Fibroblast of the aortic adventitia (primary cell): ENCODE measurements around the gene ARHGEF37. TPM values are rescaled to one million over a fixed set of nuclear protein-coding genes. Genes with fewer than 3 reads are reported as not detected.

Experiments used
- DNase-seq: peaks from one replicate; pipeline ENCODE4 v3.0.0-alpha.2; 2010; ENCODE audit warnings: low read depth
- H3K4me3 ChIP-seq: 2 replicates; pipeline ENCODE4 v1.5.1; 2011; ENCODE audit warnings: low read depth, mild to moderate bottlenecking, control low read depth, low read length, moderate library complexity
- total RNA-seq: library from RNA; depleted of rRNA; stranded (reverse); fragments of >200 nt; gene quantifications from 2 replicates; pipeline ENCODE4 v1.2.3, GENCODE V29; 2012; ENCODE audit warnings: low replicate concordance
- TF ChIP-seq, protein P1 (sequence below): IDR thresholded peaks from 2 replicates; pipeline ENCODE4 v1.5.1; 2011; ENCODE audit warnings: mild to moderate bottlenecking, low read length, control low read depth, inconsistent platforms; ENCODE audit not compliant: insufficient read depth

ARHGEF37 gene
- total RNA-seq, 1 donor = 2.7 TPM

DNA sequence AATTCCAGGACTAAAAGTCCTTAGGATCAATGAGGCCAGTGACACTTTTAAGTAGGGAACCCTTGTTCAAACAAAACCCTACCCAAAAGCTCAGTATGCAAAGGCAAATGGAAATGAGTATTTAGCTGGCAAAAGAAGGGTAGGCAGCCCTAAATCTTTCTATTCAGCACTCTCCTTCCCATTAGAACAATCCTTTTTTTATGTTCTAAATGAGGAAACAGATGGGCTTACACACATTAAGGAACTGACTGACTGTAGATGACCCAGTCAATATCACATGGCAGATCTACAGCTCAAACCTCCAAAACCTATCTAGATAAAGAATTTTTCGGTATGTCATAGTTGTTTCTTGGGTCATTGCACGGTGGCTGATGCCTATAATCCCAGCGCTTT, 37.3 kb upstream of the ARHGEF37 start:
- no peak for DNase-seq
- H3K4me3 ChIP-seq = no peak overlapping the region
- TF ChIP-seq, protein P1, sequence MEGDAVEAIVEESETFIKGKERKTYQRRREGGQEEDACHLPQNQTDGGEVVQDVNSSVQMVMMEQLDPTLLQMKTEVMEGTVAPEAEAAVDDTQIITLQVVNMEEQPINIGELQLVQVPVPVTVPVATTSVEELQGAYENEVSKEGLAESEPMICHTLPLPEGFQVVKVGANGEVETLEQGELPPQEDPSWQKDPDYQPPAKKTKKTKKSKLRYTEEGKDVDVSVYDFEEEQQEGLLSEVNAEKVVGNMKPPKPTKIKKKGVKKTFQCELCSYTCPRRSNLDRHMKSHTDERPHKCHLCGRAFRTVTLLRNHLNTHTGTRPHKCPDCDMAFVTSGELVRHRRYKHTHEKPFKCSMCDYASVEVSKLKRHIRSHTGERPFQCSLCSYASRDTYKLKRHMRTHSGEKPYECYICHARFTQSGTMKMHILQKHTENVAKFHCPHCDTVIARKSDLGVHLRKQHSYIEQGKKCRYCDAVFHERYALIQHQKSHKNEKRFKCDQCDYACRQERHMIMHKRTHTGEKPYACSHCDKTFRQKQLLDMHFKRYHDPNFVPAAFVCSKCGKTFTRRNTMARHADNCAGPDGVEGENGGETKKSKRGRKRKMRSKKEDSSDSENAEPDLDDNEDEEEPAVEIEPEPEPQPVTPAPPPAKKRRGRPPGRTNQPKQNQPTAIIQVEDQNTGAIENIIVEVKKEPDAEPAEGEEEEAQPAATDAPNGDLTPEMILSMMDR = no peak

GRCh38 chr5:149545327-149545726, 36.0 kb upstream of the ARHGEF37 start:
- DNase-seq = no peak
- no peak overlapping the region for H3K4me3 ChIP-seq
- TF ChIP-seq, protein P1 = no peak

DNA sequence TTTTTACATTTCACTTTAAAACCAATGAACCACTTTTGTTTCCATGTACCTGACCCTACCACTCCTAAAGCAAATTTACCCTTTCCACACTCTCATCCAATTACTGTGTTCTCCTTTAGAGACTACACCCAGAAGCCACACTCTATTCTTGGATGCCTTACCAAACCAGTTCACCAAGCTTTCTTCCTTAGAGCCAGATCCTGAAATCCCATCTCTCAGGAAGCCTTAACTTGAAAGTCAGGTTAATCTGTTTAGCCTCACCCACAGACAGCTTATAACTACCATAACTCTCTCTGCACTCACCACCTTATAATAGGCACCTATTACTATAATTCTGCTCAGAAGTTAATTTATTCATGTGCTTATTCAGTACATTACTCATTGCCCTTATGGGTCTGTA, 34.3 kb upstream of the ARHGEF37 start:
- H3K4me3 ChIP-seq = peak overlapping the region; percentile 19
- DNase-seq = no peak
- TF ChIP-seq, protein P1 = no peak

GRCh38 chr5:149549461-149550267, 31.6 kb upstream of the ARHGEF37 start:
- H3K4me3 ChIP-seq = peak overlapping the region; percentile 99
- DNase-seq = peak; percentile 62
- TF ChIP-seq, protein P1 = peak; percentile 9

GRCh38 chr5:149550268-149550583, 31.1 kb upstream of the ARHGEF37 start:
- peak overlapping the region; percentile 99 for H3K4me3 ChIP-seq
- TF ChIP-seq, protein P1 = no peak
- DNase-seq = peak; percentile 81

GRCh38 chr5:149550594-149551226, 30.6 kb upstream of the ARHGEF37 start:
- H3K4me3 ChIP-seq = peak overlapping the region; percentile 99
- TF ChIP-seq, protein P1 = no peak
- no peak for DNase-seq
